ENCODE measurements around the gene ATG14.

DNA sequence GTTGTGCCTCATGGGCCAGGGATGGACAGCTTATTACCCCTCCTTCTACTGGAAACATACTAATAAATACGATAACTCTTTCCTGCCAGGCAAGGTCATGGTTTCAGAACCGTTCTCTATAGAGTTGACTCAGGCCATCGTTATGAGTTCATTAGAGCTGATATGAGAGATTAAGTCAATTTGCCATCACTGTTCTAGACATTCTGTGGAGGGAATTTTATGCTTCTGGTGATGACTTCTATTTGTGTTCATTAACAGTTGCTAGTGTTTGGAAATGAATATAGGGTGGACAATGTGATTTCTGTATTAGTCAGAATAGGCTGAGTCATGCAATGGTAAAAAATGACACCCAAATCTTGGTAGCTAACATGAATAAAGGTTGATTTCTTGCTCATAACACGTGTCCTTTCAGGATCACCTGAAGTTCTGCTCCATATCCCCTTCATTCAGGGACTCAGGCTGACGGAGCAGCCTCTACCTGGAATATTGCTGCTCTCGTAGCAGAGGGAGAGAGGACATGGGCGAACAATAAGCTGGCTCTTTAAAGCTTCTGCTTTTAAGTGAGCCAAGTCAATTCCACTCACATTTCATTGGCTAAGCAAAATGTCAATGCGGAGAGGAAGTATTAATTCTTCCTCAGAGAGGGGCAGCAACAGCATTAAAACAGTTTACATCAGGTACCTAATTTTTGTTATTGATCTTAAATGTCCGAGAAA is 47.3 kb upstream of the ATG14 start:
- TF ChIP-seq, protein P1, sequence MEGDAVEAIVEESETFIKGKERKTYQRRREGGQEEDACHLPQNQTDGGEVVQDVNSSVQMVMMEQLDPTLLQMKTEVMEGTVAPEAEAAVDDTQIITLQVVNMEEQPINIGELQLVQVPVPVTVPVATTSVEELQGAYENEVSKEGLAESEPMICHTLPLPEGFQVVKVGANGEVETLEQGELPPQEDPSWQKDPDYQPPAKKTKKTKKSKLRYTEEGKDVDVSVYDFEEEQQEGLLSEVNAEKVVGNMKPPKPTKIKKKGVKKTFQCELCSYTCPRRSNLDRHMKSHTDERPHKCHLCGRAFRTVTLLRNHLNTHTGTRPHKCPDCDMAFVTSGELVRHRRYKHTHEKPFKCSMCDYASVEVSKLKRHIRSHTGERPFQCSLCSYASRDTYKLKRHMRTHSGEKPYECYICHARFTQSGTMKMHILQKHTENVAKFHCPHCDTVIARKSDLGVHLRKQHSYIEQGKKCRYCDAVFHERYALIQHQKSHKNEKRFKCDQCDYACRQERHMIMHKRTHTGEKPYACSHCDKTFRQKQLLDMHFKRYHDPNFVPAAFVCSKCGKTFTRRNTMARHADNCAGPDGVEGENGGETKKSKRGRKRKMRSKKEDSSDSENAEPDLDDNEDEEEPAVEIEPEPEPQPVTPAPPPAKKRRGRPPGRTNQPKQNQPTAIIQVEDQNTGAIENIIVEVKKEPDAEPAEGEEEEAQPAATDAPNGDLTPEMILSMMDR (IDR thresholded peaks at IDR 0.05), result no peak
- TF ChIP-seq POLR2A (IDR thresholded peaks at IDR 0.05), result no peak

Measured in testis (tissue), 2 donors.